SK-N-SH (cell line): ENCODE measurements around the gene ASXL2. TPM values are rescaled to one million over a fixed set of nuclear protein-coding genes. Genes with fewer than 3 reads are reported as not detected.

ENCODE experiments used
- CTCF ChIA-PET: fragments of 300-600, 350-600 bp; formaldehyde crosslinking; extraction: SDS; loops from one replicate; lab custom pipeline; 2021; lab: Yijun Ruan, JAX
- POLR2A ChIA-PET: fragments of 350-600 bp; sonication (Branson Sonifier 250); formaldehyde crosslinking; extraction: SDS; loops from one replicate; lab custom pipeline; 2020; ENCODE audit warnings: antibody characterized with exemption, inconsistent platforms; lab: Yijun Ruan, JAX
- DNase-seq: peaks from one replicate; pipeline ENCODE4 v3.0.0; 2012
- H2AFZ ChIP-seq: fragments of 200-600 bp; sonication (generic); 2 replicates; pipeline ENCODE4 v1.8.1; 2016; ENCODE audit warnings: antibody characterized with exemption, mild to moderate bottlenecking, low read depth
- H3F3A ChIP-seq: fragments of 200-600 bp; sonication (generic); replicated peaks from 2 replicates; pipeline ENCODE3; 2016; ENCODE audit warnings: antibody characterized with exemption, mild to moderate bottlenecking; ENCODE audit not compliant: insufficient read depth
- H3K27ac ChIP-seq, 2 experiments: fragments of 200-500 bp in 1 of 2; fragments of 200-600 bp in 1 of 2; sonication (Bioruptor generic) in 1 of 2; sonication (generic), shearing (Covaris generic) in 1 of 2; 2 replicates each; pipeline versions ENCODE4 v1.5.1 to v1.6.1; 2014 to 2016; ENCODE audit warnings: low read depth in 2 of 2, inconsistent platforms in 1 of 2, low read length in 1 of 2, mild to moderate bottlenecking in 1 of 2, mixed read lengths in 1 of 2
- H3K27me3 ChIP-seq: fragments of 200-600 bp; sonication (generic), shearing (Covaris generic); 2 replicates; pipeline ENCODE4 v1.6.1; 2016; ENCODE audit warnings: mixed run types; ENCODE audit not compliant: insufficient read depth
- H3K36me3 ChIP-seq, 2 experiments: fragments of 200-500 bp in 1 of 2; fragments of 200-600 bp in 1 of 2; sonication (Bioruptor generic) in 1 of 2; sonication (generic) in 1 of 2; replicated peaks in 1 of 2; 2 replicates each; pipeline versions ENCODE3 to v1.5.1; 2014 to 2016; ENCODE audit warnings: low read length in 1 of 2, mild to moderate bottlenecking in 1 of 2; ENCODE audit not compliant: insufficient read depth in 2 of 2, control insufficient read depth in 1 of 2
- H3K4me1 ChIP-seq, 2 experiments: fragments of 200-500 bp in 1 of 2; fragments of 200-600 bp in 1 of 2; sonication (Bioruptor generic) in 1 of 2; sonication (generic), shearing (Covaris generic) in 1 of 2; 2 replicates each; pipeline versions ENCODE4 v1.5.1 to v1.6.1; 2014 to 2016; ENCODE audit warnings: low read depth in 1 of 2, low read length in 1 of 2, mixed run types in 1 of 2; ENCODE audit not compliant: insufficient read depth in 2 of 2, control insufficient read depth in 1 of 2
- H3K4me2 ChIP-seq: fragments of 200-600 bp; sonication (generic), shearing (Covaris generic); 2 replicates; pipeline ENCODE4 v1.6.1; 2017; ENCODE audit warnings: mixed run types
- H3K4me3 ChIP-seq, 2 experiments: fragments of 200-500 bp in 1 of 2; fragments of 200-600 bp in 1 of 2; sonication (Bioruptor generic) in 1 of 2; sonication (generic), shearing (Covaris generic) in 1 of 2; 2 replicates each; pipeline versions ENCODE4 v1.5.1 to v1.8.1; 2014 to 2016; ENCODE audit warnings: low read depth in 2 of 2, inconsistent platforms in 1 of 2, low read length in 1 of 2, mild to moderate bottlenecking in 1 of 2, mixed read lengths in 1 of 2, moderate library complexity in 1 of 2
- H3K79me2 ChIP-seq: fragments of 200-600 bp; sonication (generic); 2 replicates; pipeline ENCODE4 v1.8.1; 2017; ENCODE audit warnings: mild to moderate bottlenecking; ENCODE audit not compliant: insufficient read depth
- H3K9ac ChIP-seq: fragments of 200-600 bp; sonication (generic); 2 replicates; pipeline ENCODE4 v1.6.1; 2017; ENCODE audit warnings: mixed run types
- H3K9me2 ChIP-seq: fragments of 200-600 bp; sonication (generic); 2 replicates; pipeline ENCODE4 v1.6.1; 2017; ENCODE audit warnings: mixed run types
- H3K9me3 ChIP-seq: fragments of 200-600 bp; sonication (generic); 2 replicates; pipeline ENCODE4 v1.6.1; 2017; ENCODE audit warnings: mixed run types, mild to moderate bottlenecking, moderate library complexity
- H4K20me1 ChIP-seq: fragments of 200-600 bp; sonication (generic); 2 replicates; pipeline ENCODE4 v1.6.1; 2017; ENCODE audit warnings: mild to moderate bottlenecking, mixed run types; ENCODE audit not compliant: insufficient read depth
- CTCF ChIP-seq: fragments of 200-600 bp; sonication (generic); IDR thresholded peaks from 2 replicates; pipeline ENCODE4 v1.6.1; 2017; ENCODE audit warnings: antibody characterized with exemption, mild to moderate bottlenecking, moderate library complexity
- EP300 ChIP-seq, 2 experiments: IDR thresholded peaks; 2 replicates each; pipeline versions ENCODE4 v1.4.0 to v1.6.1; 2012; ENCODE audit warnings: borderline replicate concordance in 1 of 2, low read depth in 1 of 2, low read length in 1 of 2
- FOSL2 ChIP-seq: IDR thresholded peaks from 2 replicates; pipeline ENCODE4 v1.4.0; 2012; ENCODE audit warnings: low read depth, mild to moderate bottlenecking, moderate library complexity, borderline replicate concordance
- GATA2 ChIP-seq: sonication (generic); formaldehyde crosslinking; IDR thresholded peaks from 2 replicates; pipeline ENCODE4 v1.5.0; 2020; ENCODE audit warnings: mild to moderate bottlenecking, missing genetic modification reagents
- IRF3 ChIP-seq: fragments of 150-350 bp; IDR thresholded peaks from 2 replicates; pipeline ENCODE4 v1.6.1; 2016; ENCODE audit warnings: mild to moderate bottlenecking, low read depth, low read length
- NFIC ChIP-seq: IDR thresholded peaks from 2 replicates; pipeline ENCODE4 v1.4.0; 2012; ENCODE audit warnings: borderline replicate concordance
- RFX5 ChIP-seq: IDR thresholded peaks from 2 replicates; pipeline ENCODE4 v1.6.1; 2012; ENCODE audit warnings: mild to moderate bottlenecking, improper control_type of control experiment, low read length
- RXRA ChIP-seq: IDR thresholded peaks from 2 replicates; pipeline ENCODE4 v1.4.0; 2012; ENCODE audit warnings: low read depth, mild to moderate bottlenecking, borderline replicate concordance
- SIN3A ChIP-seq: IDR thresholded peaks from 2 replicates; pipeline ENCODE4 v1.6.1; 2012; ENCODE audit warnings: low read depth, mild to moderate bottlenecking, low read length, moderate library complexity, borderline replicate concordance
- TAF1 ChIP-seq: IDR thresholded peaks from 2 replicates; pipeline ENCODE4 v1.6.1; 2012; ENCODE audit warnings: low read depth, mild to moderate bottlenecking, low read length, moderate library complexity, borderline replicate concordance
- TEAD4 ChIP-seq: IDR thresholded peaks from 2 replicates; pipeline ENCODE4 v1.4.0; 2012; ENCODE audit warnings: mild to moderate bottlenecking, borderline replicate concordance; ENCODE audit not compliant: insufficient read depth
- WGBS: methylation state at CpG from one replicate; pipeline ENCODE4 v1.1.6; 2017; ENCODE audit warnings: low lambda C conversion rate; 5-methylcytosine and 5-hydroxymethylcytosine counted together
- polyA plus RNA-seq, 3 experiments: library from polyadenylated mRNA; depleted of rRNA; stranded (reverse); fragments of >200 nt; gene quantifications; 2 replicates each; pipeline ENCODE4 v1.2.3, GENCODE V29; 2012
- TF ChIP-seq, protein P1 (sequence below): fragments of 150-350 bp; IDR thresholded peaks from 2 replicates; pipeline ENCODE4 v1.6.1; 2017; ENCODE audit warnings: antibody characterized with exemption, low read length, low read depth, borderline replicate concordance
- TF ChIP-seq, protein P2 (sequence below): IDR thresholded peaks from 2 replicates; pipeline ENCODE4 v1.6.1; 2012; ENCODE audit warnings: mild to moderate bottlenecking, low read depth, low read length, moderate library complexity

ASXL2 gene
- polyA plus RNA-seq, 1 of the 3 experiments (the other 2 are of a cell fraction), result 4.8 TPM

- Histone ChIP-seq H3K27me3 (no peaks in the 10 kb centered on the region), H3K27ac (no peak overlapping the region), H3K4me2 (no peak overlapping the region), H2AFZ (no peak overlapping the region), H3K36me3 (no peaks in the 10 kb centered on the region), H3F3A (no peaks in the 10 kb centered on the region), H3K9ac (no peak overlapping the region), H3K9me2 (no peaks in the 10 kb centered on the region), H3K4me3 (no peak overlapping the region), H3K79me2 (no peaks in the 10 kb centered on the region), H3K4me1 (no peaks in the 10 kb centered on the region), H3K9me3 (no peaks in the 10 kb centered on the region), H4K20me1 (no peaks in the 10 kb centered on the region)
- TF ChIP-seq FOSL2 (no peak), NFIC (no peak), SIN3A (no peak), IRF3 (no peak), TEAD4 (no peak), EP300 (IDR thresholded peaks at IDR 0.05; ENCODE audit: borderline replicate concordance in 1 of 2, low read depth in 1 of 2, low read length in 1 of 2) (no peak), GATA2 (CRISPR knock-in tag) (no peak), RFX5 (no peak), TAF1 (no peak), CTCF (no peak), RXRA (no peak)
- TF ChIP-seq, protein P1, sequence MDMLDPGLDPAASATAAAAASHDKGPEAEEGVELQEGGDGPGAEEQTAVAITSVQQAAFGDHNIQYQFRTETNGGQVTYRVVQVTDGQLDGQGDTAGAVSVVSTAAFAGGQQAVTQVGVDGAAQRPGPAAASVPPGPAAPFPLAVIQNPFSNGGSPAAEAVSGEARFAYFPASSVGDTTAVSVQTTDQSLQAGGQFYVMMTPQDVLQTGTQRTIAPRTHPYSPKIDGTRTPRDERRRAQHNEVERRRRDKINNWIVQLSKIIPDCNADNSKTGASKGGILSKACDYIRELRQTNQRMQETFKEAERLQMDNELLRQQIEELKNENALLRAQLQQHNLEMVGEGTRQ, result no peak
- TF ChIP-seq, protein P2, sequence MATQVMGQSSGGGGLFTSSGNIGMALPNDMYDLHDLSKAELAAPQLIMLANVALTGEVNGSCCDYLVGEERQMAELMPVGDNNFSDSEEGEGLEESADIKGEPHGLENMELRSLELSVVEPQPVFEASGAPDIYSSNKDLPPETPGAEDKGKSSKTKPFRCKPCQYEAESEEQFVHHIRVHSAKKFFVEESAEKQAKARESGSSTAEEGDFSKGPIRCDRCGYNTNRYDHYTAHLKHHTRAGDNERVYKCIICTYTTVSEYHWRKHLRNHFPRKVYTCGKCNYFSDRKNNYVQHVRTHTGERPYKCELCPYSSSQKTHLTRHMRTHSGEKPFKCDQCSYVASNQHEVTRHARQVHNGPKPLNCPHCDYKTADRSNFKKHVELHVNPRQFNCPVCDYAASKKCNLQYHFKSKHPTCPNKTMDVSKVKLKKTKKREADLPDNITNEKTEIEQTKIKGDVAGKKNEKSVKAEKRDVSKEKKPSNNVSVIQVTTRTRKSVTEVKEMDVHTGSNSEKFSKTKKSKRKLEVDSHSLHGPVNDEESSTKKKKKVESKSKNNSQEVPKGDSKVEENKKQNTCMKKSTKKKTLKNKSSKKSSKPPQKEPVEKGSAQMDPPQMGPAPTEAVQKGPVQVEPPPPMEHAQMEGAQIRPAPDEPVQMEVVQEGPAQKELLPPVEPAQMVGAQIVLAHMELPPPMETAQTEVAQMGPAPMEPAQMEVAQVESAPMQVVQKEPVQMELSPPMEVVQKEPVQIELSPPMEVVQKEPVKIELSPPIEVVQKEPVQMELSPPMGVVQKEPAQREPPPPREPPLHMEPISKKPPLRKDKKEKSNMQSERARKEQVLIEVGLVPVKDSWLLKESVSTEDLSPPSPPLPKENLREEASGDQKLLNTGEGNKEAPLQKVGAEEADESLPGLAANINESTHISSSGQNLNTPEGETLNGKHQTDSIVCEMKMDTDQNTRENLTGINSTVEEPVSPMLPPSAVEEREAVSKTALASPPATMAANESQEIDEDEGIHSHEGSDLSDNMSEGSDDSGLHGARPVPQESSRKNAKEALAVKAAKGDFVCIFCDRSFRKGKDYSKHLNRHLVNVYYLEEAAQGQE, result no peak
- CTCF ChIA-PET, result interaction anchor here (1.3 to 1.5 kb wide), 3 partner anchors 13 to 26 kb away, joined by 4 to 7 read pairs (median 4); no protein-coding TSS in a partner anchor
- 94% methylated on average over 3 of the region's 3 CpGs for WGBS
- DNase-seq, result no peak
- POLR2A ChIA-PET, result no interaction called here
Measured at GRCh38 chr2:25725877-25726276, 152.4 kb downstream of the ASXL2 start.
